COLO668 (cell line): ENCODE measurements around the gene GPR183.

ENCODE experiments used
- DNase-seq: peaks from one replicate; lab custom pipeline; 2025; ENCODE audit not compliant: unreplicated experiment; lab: John Stamatoyannopoulos, UW

Gene GPR183

DNA sequence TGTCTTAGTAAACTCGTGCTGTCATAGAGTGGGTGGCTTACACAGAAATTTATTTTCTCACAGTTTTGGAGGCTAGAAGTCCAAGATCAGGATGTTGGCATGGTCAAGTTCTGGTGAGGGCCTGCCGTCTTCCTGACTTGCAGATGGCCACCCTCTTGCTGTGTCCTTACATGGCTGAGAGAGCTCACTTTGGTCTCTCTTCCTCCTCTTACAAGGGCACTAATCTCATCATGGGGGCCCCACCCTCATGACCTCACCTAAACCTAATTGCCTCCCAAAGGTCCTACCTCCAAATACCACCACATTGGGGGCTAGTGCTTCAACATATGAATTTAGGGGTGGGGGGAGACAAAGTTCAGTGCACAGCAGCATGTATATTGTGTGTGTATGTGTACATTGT is 34.7 kb downstream of the GPR183 start:
- no peak for DNase-seq

DNA sequence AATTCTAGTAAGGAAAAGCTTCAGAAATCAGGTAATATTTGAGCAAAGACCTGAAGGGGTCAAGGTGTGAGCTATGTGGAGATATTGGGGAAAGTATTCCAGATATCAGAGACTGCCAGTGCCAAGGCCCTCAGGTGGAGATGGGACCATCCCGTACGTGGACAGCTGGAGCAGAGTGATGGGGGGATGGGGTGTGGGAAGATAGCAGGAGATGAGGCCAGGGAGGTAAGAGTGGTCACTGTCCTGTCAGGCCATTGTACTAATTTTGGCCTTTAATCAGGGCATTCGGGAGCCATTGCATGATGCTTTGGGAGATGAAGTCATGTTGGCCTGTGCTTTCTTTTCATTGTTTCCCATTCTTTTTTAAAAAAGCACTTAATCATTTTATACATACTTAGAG is 36.0 kb downstream of the GPR183 start:
- no peak for DNase-seq

- no peak for DNase-seq
These were observed 36.7 kb downstream of the GPR183 start for GRCh38 chr13:99270518-99270917.

DNA sequence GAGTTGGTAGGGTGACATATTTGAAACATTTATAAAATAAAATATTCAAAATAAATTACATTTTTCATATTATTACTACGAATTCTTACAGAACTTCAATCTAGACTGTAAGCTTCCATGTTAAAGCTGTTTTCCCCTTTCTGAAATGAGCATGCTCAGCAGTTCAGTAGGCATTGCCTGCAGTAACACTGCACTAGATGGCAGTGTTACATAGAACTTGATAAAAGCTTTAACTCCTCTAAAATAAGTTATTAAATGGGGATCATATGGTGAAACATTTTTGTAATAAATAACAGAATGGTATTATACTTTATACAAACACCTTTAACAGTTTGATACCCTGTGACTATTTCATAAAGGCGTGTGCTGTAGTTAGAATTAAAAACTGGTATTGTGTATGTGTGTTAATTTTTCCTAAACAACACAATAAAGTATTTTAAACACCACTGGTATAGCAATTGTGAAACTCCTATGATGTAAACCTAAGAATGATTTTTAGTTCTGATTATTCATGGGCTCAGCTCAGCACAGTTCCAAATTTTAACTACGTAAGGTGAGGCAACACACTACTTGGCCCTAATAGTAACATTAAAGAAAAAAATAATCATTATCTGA is 37.5 kb downstream of the GPR183 start:
- DNase-seq, result no peak

GRCh38 chr13:99268822-99269221 is 38.4 kb downstream of the GPR183 start:
- no peak for DNase-seq

- no peak for DNase-seq
These were observed 39.3 kb downstream of the GPR183 start for GRCh38 chr13:99267927-99268326.

DNA sequence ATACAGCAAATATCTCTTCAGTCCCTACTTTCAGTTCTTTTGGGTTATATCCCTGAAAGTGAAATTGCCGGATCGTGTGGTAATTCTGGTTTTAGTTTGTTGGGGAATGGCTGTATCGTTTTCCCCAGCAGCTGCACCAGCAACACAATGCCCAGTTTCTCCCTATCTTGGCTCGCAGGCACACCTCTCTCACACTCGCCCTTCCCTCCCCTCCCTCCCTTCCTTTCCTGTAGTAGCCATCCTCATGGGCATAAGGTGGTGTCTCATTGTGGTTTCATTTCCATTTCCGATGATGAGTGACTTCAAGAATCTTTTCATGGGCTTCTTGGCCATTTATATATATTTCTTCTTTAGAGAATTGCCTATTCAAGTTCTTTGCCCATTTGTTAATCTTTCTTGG is 40.4 kb downstream of the GPR183 start:
- no peak for DNase-seq

- DNase-seq, result no peak
These were observed 41.3 kb downstream of the GPR183 start for GRCh38 chr13:99265821-99266426.

DNA sequence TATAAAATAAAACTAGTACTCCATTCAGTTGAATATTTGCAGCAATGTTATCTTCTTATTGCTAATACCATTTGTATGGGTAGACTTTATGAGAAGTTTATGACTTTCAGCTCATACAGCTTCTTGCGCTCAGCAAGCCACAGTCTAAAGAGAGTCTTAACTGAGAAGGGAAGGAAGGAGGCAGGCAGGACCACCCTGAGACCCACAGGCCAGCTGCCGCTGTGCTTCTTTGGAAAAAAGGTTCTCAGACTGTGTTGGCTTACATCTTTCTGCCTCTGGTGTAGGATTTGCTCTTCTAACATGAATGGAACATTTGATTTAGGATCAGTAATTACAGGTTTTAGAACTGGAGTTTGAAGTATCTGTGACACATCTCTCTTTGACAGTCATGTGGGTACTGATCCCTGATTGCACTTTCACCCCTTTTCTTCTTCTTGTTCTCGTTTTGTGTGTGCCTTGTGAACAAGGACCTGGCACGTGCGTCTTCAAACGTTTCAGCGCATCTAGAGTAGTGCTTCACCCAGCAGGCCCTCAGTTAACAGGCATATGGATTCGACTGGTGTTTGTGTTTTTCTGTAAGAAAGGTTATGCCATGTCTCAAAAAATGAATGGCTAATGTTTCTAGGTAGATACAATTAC is 41.9 kb downstream of the GPR183 start:
- no peak for DNase-seq

- no peak for DNase-seq
These were observed 43.1 kb downstream of the GPR183 start for GRCh38 chr13:99264051-99264450.

DNA sequence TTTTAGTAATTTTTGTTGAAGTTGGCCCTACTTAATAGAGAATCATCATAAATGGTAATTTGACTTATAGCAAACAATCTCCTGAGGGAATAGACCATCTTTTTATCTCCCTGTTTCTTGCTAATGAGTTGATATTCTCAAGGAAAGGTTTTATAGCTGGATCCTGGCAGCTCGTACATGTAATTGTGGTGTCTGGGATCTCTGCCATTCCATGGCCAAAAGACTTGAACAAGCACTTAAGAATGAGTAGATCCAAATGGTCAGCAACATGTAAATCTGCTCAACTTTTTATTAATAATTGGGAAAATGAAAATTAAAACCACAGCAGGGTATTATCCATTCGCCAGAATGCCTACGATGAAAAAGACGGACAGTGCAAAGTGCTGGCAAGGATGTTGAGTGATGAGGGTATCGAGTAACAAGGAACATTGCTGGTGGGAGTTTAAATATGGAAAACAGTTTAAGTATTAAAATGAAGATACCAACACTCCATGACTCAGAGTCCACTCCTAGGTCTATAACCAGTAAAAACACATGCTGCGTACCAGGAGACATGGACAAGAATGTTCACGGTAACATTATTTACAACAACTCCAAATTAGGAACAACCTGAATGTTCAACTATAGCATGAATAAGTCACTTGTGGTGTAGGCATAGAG is 43.9 kb downstream of the GPR183 start:
- no peak for DNase-seq

DNA sequence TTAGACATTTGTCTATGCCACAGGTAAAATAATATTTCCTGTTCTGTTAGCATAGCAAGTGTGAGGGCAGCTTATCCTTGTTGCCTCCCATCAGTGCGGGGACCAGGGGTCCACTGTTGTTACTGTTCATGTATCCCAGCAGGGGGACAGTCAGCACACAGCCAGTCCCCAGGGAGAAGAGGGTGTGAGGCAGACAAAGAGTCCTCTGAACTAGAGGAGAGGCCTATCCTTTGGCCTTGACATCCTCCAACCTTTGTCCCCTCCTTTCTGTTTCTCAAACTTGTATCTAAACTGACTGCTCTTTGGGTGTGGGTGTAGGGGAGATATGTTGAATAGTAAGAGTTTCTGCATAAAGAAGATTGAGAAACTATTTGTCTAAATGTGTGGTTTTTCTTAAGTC is 46.1 kb downstream of the GPR183 start:
- DNase-seq, result no peak

DNA sequence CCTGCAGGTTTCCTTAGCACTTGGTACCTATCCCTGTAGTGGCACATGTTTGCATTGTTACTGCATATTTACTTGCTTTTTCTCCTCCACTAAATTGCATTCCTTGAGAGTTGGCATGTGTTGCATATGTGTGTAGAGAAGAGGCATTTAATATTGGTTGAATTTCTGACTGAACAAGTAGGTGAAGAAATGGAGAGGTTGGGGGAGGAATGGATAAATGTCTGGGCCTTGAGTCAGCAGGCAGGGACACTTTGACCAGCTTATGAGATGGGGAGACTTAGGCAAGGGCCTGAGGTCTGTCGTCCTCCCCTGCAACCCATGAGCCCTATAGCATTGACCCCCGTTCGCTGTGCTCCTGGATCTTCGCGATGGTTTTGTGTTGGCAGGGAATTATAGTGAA is 47.0 kb downstream of the GPR183 start:
- DNase-seq, result no peak

GRCh38 chr13:99258946-99259345 is 48.3 kb downstream of the GPR183 start:
- DNase-seq, result no peak

DNA sequence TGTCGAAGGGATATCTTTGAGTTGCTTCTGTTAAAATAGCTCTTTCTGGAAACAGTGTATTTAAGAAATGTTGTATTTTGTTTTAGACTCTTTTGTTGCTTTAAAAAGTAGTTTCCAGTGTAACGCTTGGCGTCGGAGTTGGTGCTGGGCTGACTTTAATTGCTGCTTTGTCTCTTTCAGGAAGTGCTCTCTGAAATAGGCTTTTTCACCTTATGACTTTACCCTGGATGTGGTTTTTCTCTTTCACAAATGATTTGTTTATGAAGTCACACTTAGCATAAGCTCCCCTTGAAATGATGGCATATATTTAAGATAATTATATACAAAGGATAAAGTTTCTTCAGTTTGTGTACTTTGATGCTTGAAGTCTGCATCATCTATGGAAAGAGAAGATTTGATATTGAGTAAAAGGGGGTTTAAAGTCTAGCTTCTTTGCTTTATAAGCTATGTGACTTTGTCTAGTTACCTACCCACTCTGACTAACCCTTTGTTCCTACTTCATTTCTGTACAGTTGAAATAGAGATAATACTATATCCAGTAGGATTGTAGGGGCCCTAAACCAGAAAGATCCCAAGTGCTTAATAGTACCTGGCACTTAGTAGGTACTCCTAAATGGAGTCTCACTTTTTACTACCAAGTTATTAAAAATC is 48.9 kb downstream of the GPR183 start, which contains the start of gene GPR18:
Gene GPR18, minus strand, starts transcription at position 170 of the 651 bp plus-strand sequence. CDS start 2,507 bp downstream, outside the sequence.
- DNase-seq, result no peak

DNA sequence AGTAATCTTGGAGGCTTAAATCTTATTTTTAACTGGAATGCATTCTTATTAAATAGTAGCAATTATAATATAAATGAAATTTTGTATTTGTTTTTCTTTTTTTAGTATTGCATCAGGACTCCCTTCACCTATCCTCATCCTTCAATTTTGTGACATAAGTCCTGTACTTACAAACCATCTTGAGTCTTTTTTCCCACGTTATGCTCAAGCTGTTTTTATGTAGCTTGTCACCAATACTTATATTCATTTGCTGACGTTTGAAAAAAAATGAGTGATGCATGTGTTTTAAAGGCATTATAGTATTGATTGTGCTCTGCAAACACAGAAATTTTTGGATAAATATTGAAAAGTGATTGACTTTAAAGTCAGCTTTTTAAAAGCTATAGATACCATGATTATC is 49.9 kb downstream of the GPR183 start:
- DNase-seq, result no peak

- DNase-seq, result no peak
These were observed 50.5 kb downstream of the GPR183 start for GRCh38 chr13:99256709-99257108.

DNA sequence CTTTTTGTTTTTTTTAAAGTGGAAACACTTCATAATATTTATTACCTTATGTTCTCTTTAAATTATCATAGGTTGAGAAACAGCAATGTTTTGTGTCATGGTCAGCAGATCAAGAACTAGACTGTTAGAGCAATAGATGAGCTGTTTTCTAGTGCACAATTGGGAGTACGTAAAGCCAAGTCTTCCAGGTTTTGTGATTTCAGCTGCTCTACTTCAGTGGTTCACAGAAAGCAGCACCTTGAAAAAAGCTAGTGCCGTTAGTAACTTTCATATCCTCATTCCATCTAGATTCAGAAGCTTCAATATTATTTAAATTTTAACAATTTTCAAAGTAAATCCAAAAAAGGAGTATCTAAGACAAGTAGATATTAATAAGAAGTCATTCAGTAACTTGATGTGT is 50.9 kb downstream of the GPR183 start:
- no peak for DNase-seq

- DNase-seq, result no peak
These were observed 51.9 kb downstream of the GPR183 start for GRCh38 chr13:99255271-99255670.

DNA sequence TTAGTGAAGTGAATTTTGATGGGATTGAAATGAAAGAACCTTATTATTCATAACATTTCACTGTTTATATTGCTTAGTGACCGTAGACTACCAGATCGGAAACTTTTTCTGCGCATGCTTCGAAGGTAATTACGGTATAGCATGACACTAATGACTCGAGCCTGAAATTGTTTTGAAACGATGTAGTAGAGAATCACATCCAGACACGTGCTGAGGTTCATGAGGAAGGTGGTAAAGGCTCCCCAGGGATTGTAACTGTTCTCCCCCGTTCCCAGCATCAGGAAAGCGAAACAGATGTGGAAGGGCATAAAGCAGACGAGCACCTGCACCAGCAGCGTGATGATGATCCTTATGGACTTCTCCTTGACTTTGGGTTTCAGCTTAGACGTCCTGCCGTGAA is 52.4 kb downstream of the GPR183 start:
- DNase-seq, result no peak

- DNase-seq, result no peak
These were observed 55.3 kb downstream of the GPR183 start for GRCh38 chr13:99251921-99252320.
